ENCODE results near the gene CNPPD1.
A peak's percentile ranks its signal among the peaks of the same experiment; 100 is the strongest.

CNPPD1 gene

DNA sequence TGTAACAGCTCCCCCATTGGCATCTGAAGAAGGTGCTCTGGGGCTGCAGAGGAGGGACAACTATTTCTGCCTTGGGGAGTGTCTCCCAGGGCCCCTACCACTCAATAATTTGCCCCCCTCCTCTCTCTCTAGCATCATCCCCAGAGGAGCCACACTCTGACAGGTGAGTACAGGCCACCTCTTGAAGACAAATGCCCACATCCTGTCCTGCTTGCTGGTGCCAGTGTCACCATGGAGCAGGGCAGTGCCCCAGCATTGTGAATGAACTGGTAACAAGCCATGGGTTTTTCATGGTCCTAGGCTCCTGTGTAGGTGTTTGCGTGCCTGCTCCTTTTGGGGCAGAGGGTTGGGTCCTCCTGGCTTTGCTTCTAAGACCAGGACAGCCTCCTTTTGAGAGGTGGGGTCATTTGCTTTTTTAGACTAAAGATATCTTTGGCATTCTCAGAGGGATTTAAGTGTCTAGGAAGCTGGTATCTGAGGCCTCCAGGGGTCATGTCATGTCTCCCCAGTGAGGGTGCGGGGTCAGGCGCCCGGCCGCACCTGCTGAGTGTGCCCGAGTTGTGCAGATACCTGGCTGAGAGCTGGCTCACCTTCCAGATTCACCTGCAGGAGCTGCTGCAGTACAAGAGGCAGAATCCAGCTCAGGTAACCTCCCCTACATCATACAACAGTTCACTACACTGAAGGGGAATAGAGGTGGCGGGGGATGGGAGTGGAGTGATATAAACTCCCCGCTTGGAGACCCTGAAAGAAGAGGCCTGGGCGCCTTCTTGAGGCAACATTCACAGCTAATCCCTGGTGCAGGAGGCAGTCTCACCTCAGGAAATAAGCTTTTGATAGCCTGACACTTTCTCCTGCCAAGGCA, 3.1 kb upstream of the CNPPD1 start:
- no peak for DNase-seq (ENCODE audit: low spot score)

DNA sequence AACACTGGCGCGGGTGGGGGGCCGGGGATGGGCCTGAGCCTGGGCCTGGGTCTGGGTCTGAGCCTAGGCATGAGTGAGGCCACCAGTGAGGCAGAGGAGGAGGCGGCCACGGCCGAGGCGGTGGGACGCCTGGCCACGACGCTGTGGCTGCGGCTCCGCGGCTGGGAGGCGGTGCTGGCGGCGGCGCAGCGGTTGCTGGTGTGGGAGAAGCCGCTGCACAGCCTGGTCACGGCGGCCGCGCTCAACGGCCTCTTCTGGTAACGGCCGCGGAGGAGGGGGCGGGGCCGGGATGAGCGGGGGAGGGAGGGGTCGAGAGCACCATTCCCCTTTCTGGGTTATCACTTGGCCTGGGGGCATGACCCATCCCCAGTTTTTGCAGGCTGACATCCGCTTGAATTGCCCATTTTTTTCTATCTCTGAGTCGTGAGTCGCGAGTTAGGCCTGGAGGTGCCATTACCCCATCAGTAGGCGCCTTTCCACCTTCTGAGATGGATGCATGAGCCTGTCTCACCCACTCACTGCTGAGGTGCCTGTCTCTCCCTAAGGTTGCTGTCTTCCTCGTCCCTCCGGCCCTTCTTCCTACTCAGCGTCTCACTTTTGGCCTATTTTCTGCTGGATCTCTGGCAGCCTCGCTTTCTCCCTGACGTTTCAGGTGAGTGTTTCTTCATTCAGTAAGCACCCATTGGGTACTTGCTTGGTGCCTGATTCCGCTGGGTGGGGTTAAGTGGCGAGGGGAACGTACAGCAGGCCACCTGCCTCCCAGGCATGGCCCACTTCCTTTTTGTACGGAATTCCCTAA, 1.9 kb upstream of the CNPPD1 start:
- peak; percentile 20 for DNase-seq (ENCODE audit: low spot score)

- DNase-seq (ENCODE audit: low spot score) = peak; percentile 84
Observed at GRCh38 chr2:219177552-219178376, 1.0 kb upstream of the CNPPD1 start, which contains the start of gene RETREG2. Gene RETREG2 (plus strand): TSS chr2:219178275. CDS start chr2:219178353, 78 bp downstream.

- DNase-seq (ENCODE audit: low spot score) = peak; percentile 59
Observed at GRCh38 chr2:219175928-219176817, 552 bp downstream of the CNPPD1 start.

DNA sequence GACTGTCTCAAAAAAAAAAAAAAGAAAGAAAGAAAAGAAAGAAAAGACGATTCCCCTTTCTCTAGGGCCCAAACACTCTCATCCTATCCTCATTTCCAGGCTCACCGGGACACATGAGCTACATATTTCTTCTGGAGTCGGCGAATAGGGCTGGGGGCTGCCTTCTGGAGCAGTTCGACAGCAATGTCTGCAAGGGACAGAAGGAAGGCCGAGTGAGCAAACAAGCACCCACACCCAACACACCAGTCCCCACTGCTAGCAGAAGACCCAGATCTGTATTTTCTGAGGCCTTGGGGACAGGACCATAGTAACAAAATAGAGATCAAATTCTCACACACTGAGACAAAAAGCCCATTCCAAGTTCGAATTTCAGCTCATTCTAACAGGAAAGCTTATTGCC, 1.2 kb downstream of the CNPPD1 start:
- no peak for DNase-seq (ENCODE audit: low spot score)

- no peak for DNase-seq (ENCODE audit: low spot score)
Observed at GRCh38 chr2:219174801-219175200, 1.9 kb downstream of the CNPPD1 start.

- DNase-seq (ENCODE audit: low spot score) = no peak
Observed at GRCh38 chr2:219174146-219174545, 2.6 kb downstream of the CNPPD1 start.

DNA sequence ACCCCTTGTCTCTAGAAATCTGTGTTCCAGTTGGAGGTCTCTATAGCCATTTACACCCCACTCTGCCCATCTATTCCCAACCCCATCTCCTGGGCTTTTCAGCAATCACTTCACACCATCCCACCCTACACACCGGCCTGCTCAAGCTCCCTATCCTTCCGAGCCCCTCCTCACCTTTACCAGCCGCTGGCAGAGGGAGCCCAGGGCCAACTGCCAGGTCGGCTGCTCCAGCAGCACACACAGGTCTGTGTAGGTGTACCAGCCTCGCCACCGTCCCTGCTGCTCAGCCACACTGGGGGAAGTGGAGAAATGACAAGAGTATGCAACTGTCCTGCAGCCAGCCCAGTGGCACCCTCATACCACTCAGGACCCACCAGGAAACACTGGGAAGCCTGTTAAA, 3.5 kb downstream of the CNPPD1 start:
- DNase-seq (ENCODE audit: low spot score) = no peak

DNA sequence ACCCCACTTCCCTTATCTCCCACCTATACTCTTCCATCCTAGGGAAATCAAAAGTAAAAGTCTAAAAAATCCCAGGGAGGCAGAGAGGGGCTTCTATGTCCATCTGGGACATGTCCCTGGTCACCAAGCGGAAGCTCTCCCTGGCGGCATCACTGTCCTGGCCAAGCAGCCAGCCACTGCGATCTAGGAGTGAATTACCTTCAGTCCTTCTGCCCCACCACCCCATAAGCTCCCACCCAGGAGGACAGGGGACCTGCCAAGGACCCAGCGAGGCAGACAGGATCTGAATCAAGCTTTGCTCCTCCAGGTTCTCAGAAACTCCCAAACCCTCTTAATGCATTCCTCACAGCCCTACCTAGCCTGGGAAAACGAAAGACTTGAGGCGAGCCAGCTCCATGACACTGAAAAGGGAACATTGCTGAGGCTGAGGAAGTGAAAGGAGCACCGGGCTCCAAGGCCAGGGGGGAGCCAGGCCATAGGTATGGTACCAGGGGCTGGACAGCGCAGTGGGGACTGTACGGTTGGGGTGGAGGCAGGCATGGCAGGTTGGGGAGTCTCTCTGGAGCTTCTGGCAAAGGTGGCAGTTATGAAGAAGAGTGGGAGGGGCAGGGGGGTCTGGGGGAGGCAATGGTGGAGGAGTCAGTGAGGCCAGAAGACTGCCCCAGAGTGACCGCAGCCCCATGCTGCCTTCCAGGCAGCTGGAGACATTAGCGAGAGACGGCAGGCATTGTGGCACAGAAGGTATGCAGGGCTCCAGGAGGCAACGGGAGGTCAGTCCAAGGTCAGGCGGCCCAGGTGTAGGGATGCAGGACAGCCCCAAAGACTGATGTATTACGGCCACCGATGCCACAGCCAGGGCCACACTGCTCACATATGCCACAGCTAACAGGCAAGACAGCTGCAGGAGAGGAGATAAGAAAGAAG, 4.2 kb downstream of the CNPPD1 start:
- DNase-seq (ENCODE audit: low spot score) = no peak

GRCh38 chr2:219171231-219171651, 5.5 kb downstream of the CNPPD1 start:
- peak; percentile 74 for DNase-seq (ENCODE audit: low spot score)

DNA sequence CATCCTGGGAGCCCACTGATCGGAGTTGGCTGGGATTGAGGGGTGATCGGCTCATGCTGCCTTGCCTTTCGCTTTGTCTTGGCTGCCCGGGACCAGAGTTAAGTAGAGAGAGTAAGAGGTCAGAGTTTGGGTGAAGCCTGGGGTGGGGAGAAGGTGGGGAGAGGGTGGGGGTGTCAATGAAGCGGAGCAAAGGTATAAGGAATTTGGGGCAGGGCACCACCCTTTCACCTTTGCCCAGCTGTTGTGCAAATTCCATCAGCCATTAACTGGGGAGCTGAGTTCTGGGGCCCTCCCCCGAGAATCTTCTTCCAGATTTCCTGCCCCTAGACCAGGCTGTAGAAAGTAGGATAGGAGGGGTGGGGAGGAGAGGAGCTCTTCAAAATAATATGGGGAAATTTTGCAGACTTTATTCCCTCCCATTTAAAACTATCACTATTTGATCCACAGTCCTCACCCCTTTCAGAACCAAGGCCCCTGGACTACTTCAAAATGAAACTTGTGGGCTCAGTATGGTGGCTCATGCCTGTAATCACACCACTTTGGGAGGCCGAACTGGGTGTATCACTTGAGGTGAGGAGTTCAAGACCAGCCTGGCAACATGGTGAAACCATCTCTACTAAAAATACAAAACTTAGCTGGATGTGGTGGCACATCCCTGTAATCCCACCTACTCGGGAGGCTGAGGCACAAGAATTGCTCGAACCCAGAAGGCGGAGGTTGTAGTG, 6.6 kb downstream of the CNPPD1 start, which contains the start of gene SLC23A3:
Gene SLC23A3 (minus strand): TSS at position 100 of the 725 bp plus-strand sequence. CDS start 45 bp downstream, at position 55.
- no peak for DNase-seq (ENCODE audit: low spot score)

DNA sequence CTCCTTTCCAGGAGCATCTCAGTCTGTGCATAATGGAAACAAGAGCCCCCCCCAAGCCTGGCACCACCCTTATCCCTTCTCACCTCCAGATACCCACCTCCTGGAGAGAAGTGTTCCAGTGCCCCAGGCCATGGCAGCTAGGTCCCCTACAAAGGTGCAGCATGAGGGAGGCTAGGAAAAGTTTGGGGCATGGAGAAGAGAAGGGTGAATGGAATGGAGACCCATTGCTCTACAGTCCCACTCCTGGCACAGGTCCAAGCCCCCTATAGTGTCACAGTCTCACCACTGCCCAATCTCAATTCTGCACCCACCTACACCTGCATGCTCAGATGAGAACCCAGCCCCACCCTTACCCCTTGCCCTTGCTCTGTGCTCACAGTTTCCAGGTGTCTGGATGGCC, 7.8 kb downstream of the CNPPD1 start:
- DNase-seq (ENCODE audit: low spot score) = no peak

GRCh38 chr2:219168526-219168925, 8.2 kb downstream of the CNPPD1 start:
- no peak for DNase-seq (ENCODE audit: low spot score)

DNA sequence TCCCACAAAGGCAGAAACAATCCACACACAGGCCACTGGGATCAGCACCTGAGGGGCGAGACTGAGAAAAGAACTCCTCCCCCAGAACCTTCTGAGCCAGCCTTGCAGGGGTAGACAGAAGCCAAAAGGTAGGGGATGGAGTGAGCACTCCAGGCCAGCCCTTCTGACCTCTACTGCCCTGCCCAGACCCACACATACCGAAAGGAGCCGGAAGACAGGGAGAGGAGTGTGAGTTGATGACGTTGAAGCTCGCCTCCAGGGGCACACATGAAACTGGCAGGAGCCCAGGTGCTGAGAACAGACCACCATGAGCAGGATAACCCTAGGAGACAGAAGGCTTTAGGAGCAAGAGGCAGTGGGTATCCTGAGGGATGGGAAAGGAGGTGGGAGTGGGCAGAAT, 8.7 kb downstream of the CNPPD1 start:
- DNase-seq (ENCODE audit: low spot score) = no peak

DNA sequence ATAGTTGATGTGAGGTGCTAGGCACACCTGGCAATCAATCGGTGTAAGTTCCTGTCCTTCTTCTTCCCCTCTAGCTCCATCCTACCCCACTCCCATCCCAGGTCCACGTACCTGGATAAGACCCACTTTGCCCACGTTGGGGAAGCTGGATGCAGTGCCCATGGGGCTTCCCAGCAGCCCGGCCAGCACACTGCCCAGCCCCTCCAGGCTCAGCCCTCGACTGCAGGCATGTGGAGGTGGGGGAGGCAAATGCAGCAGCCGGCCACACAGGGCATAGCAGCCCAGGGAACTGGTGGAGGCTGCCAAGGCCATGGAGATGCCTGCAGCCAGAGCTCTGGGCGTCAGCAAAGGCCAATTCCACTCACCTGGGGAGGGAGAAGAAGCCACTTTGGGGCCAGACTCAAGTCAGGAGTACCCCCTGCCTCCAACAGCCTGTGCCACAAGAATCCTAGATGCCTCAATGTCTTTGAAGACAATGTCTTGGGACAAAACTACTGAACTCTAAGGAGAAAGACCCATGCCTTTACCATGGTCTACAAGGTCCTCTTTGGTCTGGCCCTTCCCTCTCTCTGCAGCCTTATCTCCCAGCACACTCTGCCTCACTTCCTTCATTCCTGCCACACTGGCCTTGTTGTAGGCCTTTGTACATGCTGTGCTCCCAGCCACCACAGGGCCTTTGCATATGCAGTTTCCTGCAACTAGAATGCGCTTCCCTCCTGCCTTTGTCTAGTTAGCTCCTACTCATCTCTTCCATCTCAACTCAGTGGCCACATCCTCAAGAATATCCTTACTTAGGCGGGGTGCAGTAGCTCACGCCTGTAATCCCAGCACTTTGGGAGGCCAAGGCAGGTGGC, 11.4 kb downstream of the CNPPD1 start:
- DNase-seq (ENCODE audit: low spot score) = no peak

DNA sequence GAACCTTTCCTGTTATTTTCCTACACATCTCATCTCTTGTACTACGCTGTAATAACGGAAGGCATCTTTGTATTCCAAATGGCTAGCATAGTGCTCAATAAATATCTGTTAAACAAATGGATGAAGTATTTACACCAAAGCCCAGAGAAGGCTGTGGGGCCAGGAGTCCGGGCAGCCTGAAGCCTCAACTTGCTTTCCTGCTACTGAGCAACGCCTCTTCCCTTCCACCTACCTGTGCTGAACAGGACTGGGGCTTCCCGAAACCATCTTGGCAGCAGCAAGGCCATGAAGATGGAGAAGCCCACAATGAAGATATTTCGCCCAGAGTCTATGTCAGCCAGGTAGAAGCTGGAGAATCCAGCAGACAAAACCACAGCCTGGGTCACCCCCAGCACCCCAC, 13.6 kb downstream of the CNPPD1 start:
- DNase-seq (ENCODE audit: low spot score) = no peak

DNA sequence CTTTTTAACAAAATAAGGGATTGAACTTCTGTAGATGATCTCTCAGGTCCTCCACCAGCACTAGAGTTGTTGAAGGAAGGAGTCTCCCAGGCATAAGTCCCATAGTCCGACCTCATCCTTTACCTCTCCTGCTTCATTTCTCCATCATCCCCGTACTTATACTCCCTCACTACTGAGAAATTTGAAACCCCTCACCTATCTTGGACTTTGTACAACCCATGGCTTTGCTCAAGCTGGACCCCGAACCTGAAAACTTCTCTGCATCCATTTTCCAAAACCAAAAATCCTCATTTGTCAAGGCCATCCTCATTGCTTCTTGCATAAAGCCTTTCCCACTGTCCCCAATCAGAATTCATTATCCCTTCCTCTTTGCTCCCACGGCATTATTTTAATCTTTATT, 15.6 kb downstream of the CNPPD1 start:
- DNase-seq (ENCODE audit: low spot score) = no peak
